Stimulated activated CD8-positive, alpha-beta memory T cell treated with anti-CD3 and anti-CD28 coated beads, Interleukin-7, amount 100 ng/mL, for 24 hours (primary cell): ENCODE results near the gene RNF130.
"Not testable (repeated sequence)": the region's sequence is repeated elsewhere in the genome, so short reads cannot be mapped to it uniquely, and the experiment has no call there.

Experiments
- DNase-seq: peaks from one replicate; pipeline ENCODE4 v3.0.0-alpha.2; 2020; ENCODE audit warnings: low read depth

Gene RNF130

DNA sequence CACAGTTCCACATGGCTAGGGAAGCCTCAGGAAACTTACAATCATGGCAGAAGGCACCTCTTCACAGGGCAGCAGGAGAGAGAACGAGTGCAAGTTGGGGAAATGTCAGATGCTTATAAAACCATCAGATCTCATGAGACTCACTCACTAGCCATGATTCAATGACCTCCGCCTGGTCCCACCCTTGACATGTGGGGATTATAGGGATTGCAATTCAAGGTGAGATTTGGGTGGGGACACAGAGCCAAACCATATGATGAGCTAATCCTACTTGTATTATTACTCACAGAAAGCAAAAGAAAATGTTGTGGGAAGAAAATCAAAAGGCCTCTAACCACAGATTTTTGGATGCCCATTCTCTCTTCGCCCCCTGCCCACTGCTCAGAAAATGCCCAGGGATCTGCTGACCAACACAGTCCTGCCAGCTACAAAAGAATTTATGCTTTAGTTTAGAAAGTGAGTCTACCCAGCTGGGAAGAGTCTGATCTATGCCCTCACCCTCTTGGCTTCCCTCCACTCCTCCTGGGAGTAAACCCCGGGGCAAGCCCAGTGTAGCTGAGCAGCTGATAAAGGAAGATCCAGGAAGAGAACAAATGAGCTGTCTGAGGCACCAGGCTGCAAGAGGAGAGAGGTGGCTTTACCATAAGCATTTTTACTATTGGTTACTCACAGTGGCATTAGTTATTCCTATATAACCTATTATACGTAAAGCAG lies 53.1 kb downstream of the RNF130 start:
- DNase-seq = no peak

DNA sequence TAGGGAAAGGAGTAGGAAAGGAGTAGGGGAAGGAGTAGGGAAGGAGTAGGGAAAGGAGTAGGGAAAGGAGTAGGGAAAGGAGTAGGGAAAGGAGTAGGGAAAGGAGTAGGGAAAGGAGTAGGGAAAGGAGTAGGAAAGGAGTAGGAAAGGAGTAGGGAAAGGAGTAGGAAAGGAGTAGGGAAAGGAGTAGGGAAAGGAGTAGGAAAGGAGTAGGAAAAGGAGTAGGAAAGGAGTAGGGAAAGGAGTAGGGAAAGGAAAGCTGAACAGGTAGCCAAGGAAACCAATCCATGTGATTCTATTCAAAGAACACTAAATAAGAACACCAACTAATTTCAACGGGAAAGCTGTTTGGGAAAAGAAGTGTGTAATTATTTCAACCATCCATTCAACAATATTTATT lies 56.0 kb downstream of the RNF130 start:
- not testable (repeated sequence) for DNase-seq

DNA sequence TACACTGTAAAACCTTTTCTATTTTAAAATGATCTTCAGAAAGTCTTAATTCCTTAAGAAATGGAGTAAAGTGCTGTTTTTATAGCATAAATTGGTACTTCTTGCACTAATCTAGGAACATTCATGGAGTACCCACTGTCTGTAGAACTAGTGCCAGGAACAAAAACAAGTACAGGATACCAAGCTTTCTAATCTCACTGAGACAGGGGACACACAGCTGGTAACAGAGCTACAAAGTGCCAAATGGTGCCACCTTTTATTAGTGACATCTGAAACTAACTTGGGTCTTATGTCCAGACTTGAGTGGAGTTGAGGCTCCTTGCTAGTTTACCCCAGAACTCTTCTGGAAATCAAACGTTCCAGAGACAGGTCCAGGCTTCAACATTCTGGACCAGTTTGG lies 57.9 kb downstream of the RNF130 start:
- no peak for DNase-seq

DNA sequence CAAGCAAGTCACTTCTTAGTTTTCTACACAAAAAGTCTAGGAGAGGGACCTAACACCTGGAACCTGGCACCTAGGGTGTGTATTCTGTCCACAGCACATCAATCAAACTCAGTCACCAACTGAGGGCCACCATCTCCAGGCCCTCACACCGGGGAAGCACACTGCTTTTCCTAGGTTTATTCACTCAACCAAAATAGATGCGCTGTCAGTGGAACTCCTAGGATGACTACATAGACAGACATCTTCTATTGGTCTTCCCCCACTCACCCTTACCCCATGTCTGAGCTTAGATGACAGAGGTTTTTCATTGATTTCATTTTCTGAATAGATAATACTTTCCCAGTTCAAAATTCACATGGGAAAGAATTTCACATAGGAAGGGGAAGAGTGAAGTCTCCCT lies 59.2 kb downstream of the RNF130 start:
- no peak for DNase-seq

DNA sequence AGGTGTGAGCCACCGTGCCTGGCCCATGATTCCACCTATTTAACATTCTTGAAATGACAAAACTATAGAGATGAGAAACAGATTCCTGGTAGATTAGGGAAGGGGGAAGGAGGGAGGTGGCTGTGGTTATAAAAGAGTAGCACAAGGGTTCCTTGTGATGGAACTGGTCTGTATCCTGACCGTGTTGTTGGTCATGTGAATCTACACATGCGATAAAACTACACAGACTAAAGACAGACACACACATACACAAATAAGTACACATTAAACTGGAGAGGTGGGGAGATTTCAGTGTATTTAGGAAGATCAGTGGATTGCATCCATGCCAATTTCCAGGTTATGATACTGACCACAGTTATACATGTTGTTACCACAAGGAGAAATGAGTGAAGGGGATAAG lies 60.9 kb downstream of the RNF130 start:
- DNase-seq = no peak

DNA sequence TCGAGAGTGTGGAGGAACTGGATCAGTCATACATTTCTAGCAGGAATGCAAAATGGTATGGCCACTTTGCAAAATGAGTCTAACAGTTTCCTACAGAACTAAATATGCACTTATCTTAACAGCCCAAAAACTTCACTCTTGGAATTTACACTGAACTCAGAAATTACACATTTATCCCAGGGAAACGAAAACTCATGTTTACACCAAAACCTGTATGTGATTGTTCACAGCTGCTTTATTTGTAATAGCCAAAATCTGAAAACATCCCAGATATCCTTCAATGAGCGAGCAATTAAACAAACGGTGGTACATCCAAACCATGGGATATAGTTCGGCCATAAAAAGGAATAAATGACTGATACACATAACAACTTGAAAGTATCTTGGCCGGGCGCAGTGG lies 62.0 kb downstream of the RNF130 start:
- DNase-seq = no peak

DNA sequence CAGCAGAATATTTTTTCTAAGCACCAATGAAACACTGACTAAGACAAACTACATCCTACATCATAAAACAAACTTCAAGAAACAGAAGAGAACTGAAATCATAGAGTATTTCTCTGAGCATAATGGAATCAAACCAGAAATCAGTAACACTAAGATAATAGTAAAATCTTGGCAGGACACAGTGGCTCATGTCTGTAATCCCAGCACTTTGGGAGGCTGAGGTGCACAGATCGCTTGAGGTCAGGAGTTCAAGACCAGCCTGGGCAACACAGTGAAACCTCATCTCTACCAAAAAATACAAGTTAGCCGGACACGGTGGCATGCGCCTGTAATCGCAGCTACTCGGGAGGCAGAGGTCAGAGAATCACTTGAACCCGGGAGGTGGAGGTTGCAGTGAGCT lies 63.1 kb downstream of the RNF130 start:
- no peak for DNase-seq

DNA sequence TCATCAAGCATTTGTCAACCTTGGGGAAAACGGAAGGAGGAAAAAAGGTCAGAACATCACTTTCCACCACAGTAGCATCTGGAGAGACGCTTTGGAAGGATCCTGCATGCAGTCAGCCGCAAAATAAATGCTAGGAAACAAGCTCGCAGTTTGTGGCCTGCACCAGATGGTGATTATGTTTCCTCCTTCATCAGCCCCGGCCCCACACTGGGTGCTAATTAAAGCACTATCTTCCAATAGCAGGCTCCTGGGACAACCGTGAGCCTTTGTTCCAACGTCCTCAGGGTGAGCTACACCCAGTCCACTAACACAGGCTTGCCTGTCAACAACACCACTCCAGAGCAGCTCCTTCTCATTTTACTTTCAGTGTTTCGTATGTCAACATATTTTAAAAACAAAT lies 64.0 kb downstream of the RNF130 start:
- DNase-seq = no peak

DNA sequence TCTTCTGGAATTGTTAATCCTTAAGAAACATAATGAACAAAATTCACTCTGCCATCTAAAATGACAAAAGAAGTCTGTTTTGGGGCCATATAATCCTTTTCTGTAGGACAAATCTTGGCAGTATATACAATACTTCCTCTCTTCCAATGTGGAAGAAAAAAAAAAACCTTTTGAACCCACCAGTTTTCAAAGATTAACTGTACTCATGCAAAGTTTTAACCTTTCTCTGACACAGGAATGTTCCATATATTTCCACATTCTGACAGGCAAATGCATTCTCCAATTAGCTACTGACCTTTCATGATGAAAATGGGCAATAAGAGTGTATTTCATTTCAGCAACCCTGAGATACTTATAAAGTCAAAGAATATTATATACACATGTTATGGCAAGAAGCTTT lies 65.4 kb downstream of the RNF130 start:
- DNase-seq = no peak

DNA sequence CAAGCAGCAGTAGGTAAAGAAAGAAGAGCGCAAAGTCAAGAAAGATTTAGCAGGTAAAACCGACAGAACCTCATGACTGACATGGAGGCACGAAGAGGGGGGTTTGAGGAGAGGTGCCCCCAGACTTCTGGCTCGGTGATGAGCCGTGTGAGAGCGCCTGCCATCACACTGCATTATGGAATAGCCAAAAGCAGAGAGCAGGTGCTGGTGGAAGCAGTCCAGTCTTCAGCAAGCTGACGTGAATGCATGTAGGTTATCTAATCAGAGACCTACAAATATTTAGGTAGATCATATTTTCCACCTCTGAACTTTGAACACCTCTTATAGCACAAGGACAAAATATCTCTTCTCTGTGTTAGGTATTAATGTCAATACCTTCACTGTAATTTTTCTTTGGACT lies 68.4 kb downstream of the RNF130 start:
- DNase-seq = no peak

DNA sequence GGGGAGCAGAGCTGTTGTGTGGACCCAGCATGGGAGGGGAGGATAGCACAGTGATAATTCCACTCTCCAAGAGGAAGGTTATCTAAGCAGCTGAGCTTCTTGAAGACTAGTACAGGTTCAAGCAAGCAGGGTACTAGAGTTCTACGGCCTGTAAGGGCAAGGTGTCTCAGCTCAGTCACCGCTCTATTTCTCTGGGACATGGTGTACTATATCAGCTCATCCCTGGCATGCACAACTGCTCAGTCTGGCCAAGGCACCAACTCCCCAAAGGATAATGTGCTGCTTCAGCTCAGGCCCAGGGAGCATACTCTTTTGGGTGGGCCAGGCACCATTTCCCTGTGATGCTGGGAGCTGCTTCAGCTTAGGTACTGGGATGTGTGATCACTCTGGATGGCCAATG lies 69.8 kb downstream of the RNF130 start:
- no peak for DNase-seq

DNA sequence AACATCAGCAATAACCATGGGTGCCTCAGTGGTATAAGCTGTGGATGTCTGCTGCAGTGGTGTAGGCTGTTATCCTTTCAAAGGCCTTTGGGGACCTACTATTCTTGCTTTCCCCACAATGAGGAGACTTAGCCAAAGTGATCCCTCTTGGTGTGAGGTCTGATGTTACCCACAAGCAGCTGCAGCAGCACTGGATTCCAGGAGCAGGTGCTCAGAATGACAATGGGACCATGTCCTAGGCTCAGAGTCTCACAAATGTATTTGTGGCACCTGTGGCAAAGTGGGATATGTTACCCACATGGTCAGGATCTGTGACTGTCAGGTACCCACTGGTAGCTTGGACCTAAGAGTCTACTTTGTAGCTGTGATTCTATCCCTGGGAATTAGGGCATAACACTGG lies 70.4 kb downstream of the RNF130 start:
- no peak for DNase-seq

DNA sequence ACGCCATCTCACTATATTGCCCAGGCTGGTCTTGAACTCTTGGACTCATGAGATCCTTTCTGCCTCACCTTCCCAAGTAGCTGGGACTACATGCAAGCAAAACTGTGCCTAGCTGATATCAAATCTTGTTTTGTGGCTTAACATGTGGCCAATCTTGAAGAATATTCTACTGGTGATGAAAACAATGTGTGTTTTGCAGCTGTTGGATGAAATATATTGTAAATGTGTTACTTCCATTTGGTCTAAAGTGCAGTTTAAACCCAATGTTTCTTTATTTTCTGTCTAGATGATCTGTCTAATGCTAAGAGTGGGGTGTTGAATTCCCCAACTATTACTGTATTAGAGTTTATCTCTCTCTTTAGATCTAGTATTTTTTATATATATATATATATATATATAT lies 73.1 kb downstream of the RNF130 start:
- no peak for DNase-seq

DNA sequence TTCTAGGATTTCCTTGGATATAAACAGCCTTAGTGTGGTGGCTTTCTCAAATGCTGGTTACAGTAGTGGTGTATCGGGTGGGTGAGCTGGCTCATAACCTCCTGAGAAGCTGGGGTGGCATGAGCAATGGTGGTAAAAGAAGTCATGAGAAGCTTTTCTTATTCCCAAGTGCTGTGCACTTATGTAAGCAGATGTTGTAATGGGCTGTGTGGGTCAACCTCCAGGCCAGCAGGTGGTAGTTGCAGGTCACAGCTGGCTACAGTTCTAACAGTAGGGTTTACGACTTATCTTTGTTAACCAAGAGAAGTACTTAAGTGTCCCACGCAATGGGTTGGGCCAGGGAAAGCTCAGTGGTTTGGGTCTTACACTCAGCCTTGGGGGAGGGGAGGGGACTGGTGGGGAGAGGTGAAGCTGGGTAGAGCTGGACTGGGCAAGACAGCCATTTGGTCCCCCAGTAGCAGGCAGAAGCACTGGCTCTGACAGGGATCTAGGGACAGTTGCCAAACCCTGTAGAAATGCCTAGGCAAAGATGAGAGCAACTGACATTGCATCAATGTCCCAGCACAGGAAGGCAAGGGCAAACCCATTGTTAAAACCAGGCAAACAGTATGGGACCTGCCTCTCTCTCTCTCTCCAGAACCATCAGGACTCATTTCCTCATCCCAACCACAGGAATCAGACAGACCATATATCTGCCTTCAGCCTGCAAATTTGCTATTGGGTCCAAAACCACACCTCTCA lies 76.8 kb downstream of the RNF130 start:
- DNase-seq = no peak

DNA sequence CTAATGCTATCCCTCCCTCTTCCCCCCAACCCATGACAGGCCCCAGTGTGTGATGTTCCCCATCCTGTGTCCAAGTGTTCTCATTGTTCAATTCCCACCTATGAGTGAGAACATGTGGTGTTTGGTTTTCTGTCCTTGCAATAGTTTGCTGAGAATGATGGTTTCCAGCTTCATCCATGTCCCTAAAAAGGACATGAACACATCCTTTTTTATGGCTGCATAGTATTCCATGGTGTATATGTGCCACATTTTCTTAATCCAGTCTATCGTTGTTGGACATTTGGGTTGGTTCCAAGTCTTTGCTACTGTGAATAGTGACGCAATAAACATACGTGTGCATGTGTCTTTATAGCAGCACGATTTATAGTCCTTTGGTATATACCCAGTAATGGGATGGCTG lies 78.7 kb downstream of the RNF130 start:
- not testable (repeated sequence) for DNase-seq

DNA sequence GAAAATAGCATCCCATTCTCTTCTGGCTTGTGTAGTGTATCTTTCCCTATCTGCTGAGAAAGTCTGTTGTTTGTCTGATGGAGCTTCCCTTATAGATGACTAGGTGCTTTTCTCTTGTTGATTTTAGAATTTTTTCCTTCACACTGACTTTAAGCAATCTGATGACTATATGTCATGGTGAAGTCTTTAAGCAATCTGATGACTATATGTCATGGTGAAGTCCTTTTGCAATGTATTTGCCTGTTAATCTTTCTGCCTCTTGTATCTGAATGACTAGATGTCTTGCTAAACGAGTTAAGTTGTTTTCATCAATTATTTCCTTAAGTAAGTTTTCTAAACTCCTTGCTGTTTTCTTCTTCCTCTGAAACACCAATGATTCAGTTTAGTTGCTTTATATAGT lies 80.5 kb downstream of the RNF130 start:
- no peak for DNase-seq

DNA sequence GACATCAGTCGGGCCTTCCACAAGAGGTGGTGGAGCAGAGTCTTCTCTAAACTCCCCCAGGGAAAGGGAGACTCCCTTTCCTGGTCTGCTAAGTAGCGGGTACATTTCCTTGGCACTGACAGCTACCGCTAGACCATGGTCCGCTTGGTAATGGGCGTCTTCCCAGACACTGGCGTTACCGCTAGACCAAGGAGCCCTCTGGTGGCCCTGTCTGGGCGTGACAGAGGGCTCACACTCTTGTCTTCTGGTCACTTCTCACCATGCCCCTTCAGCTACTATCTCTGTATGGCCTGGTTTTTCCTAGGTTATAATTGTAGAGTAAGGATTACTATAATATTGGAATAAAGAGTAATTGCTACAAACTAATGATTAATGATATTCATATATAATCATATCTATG lies 81.0 kb downstream of the RNF130 start:
- not testable (repeated sequence) for DNase-seq

DNA sequence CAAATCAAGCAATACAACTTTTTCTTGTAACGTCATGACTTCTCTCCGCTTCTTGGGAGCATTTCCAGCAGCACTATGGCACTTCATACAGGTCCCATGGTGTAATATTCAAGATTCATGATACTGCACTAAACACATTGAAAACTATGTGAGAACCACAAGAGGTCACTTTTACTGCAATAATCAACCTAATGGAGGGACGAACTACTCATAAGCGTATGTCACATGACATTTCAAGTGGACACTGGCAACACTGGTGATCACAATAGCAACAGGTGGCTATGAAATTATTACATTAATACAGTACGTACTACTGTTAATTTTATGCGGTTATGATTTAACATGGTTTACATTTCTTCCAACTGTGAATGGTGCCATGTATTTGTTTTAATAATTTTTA lies 85.2 kb downstream of the RNF130 start:
- no peak for DNase-seq

DNA sequence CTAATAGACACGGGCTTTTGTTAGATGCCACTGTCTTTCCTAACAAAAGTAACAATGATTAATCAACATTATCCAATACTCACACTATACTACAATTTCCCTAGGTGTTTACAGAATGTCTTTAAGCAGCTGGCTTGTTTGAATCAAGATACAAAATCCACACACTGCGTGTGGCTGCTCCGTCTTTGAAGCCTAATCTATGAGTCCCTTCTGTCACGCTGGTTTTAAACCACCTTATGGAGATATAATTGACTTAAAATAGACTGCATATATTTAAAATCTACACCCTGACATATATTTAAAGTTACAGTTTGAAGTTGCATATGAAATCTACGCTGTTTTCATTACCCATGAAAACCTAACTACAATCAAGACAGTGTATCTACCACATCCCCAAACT lies 89.9 kb downstream of the RNF130 start:
- no peak for DNase-seq

DNA sequence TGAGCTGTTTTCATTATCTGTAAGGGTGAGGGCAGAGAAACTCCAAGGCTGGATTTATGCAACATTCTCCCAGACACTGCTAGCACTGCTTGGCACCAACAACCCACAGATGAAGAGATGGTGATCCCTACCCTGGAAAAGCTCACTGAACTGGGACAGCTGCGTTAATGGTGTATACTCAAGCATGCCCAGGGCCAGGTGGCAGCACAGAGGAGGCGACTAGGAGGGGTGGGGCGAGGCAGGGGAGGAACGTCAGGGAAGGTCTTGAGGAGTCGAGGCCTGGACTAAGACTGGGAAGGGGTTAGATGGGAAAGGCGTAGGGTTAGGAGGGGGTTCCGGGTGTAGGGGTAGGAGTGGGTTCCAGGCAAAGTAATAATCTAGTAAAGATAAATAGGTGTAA lies 90.8 kb downstream of the RNF130 start:
- no peak for DNase-seq

DNA sequence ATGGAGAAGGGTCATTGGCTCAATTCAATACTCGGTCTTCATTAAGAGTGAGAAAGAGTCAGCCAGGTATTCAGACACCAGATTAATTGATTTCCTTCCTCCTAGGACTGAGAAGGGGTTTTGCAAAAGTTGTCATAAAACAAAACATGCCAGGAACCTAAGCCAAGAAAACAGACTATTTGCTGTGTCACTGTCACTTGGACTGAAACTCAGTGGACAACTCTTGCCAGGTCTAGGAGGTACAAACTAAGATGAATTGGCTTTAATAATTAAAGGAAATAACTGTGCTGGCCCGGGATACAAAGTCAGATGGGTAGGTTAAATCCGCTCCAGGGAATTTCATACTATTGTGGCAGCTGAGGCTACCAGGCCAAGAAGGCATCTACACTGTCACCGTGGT lies 92.8 kb downstream of the RNF130 start:
- no peak for DNase-seq

DNA sequence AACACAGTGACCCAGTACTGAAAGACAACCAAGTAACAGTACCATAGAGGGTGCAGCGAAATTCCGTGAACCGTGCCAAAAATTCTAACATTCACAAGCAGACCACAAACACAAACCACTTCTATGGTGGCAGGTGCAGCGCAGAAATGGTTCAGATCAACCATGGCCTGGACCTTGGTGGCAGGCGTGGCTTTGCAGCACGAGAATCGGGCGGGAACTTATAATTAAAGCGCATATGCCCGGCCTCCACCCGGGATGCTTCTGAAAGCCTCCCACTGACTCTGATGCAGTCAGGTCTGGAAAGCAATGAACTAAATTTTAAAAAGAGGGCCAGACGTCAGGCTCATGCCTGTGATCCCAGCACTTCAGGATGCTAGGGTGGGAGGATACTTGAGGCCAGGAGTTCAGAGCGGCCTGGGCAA lies 95.8 kb downstream of the RNF130 start:
- no peak for DNase-seq

DNA sequence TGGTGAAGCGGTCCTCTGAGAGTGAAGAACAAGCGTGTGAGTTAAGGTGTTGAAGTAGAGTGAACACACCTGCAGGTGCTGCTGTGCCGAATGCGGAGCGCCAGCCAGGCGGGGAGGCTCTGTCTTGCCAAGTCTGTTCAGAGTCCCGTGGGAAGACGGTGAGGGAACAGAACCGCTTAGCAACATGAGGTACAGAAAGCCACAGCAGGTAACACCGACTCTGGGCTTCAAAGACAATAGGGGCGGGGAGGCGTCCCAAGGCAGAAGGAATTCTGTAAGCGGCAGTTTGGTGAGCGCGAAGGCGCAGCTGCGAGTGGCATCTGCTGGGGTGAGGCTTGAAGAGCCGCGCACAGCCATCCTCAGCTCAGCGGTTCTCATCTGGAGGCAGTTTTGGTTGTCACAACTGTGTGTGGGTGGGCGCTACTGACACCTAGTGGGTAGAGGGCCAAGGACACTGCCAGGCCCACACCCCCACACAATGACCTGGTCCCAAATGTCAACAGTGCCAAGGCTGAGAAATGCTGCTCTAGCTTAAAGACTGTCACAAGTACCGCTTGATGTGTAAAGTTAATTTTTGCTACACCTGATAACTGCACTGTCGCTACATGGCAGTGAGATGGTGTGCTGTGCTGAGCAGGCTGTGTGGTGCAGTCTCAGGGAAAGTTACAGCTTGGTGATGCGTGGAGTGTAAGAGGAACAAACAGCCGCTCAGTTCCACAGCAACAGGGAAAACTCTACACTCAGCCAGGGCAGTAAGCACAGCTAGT lies 96.4 kb downstream of the RNF130 start:
- no peak for DNase-seq
